ENCODE measurements around the gene OR1E2.
"Not testable (repeated sequence)": the region's sequence is repeated elsewhere in the genome, so short reads cannot be mapped to it uniquely, and the experiment has no call there.

OR1E2 gene

DNA sequence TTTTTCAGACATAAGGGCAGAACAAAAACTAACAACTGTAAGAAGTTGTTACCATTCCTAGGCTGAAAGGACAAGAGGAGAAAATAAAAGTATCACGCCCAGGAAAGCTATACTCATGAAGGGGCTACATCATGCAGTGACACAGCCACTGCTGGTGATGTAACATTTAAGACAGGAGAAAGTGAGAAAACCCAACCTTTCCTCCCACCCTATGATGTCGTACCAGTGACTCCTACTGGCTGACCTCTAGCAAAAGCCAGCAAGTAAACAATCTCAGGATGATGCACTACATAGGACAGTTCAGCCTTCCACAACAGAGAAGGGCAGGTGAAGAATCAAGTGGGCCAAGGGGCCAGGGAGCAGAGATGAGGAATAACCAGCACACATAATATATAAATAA is 14.0 kb upstream of the OR1E2 start (continued):
- TF ChIP-seq, protein P1, sequence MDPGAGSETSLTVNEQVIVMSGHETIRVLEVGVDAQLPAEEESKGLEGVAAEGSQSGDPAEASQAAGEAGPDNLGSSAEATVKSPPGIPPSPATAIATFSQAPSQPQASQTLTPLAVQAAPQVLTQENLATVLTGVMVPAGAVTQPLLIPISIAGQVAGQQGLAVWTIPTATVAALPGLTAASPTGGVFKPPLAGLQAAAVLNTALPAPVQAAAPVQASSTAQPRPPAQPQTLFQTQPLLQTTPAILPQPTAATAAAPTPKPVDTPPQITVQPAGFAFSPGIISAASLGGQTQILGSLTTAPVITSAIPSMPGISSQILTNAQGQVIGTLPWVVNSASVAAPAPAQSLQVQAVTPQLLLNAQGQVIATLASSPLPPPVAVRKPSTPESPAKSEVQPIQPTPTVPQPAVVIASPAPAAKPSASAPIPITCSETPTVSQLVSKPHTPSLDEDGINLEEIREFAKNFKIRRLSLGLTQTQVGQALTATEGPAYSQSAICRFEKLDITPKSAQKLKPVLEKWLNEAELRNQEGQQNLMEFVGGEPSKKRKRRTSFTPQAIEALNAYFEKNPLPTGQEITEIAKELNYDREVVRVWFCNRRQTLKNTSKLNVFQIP (CRISPR knock-in tag; IDR thresholded peaks at IDR 0.05; ENCODE audit: borderline replicate concordance, low read depth), result no peak

GRCh38 chr17:3440451-3440850 is 6.8 kb upstream of the OR1E2 start:
- no peak for TF ChIP-seq RARB (CRISPR knock-in tag; IDR thresholded peaks at IDR 0.05)
- TF ChIP-seq ISL1 (CRISPR knock-in tag; IDR thresholded peaks at IDR 0.05), result no peak
- ATAC-seq, result no peak

GRCh38 chr17:3438368-3438767 is 4.7 kb upstream of the OR1E2 start:
- no peak for ATAC-seq
- no peak for TF ChIP-seq ZFP30 (CRISPR knock-in tag; IDR thresholded peaks at IDR 0.05)
- TF ChIP-seq ESRRG (CRISPR knock-in tag; IDR thresholded peaks at IDR 0.05), result no peak
- TF ChIP-seq ZNF8 (CRISPR knock-in tag; IDR thresholded peaks at IDR 0.05), result no peak
- TF ChIP-seq TOX (CRISPR knock-in tag; IDR thresholded peaks at IDR 0.05; ENCODE audit: borderline replicate concordance), result no peak
- TF ChIP-seq ZNF70 (CRISPR knock-in tag; IDR thresholded peaks at IDR 0.05), result no peak
- no peak for TF ChIP-seq GLIS3 (CRISPR knock-in tag; IDR thresholded peaks at IDR 0.05)
- TF ChIP-seq, protein P2, sequence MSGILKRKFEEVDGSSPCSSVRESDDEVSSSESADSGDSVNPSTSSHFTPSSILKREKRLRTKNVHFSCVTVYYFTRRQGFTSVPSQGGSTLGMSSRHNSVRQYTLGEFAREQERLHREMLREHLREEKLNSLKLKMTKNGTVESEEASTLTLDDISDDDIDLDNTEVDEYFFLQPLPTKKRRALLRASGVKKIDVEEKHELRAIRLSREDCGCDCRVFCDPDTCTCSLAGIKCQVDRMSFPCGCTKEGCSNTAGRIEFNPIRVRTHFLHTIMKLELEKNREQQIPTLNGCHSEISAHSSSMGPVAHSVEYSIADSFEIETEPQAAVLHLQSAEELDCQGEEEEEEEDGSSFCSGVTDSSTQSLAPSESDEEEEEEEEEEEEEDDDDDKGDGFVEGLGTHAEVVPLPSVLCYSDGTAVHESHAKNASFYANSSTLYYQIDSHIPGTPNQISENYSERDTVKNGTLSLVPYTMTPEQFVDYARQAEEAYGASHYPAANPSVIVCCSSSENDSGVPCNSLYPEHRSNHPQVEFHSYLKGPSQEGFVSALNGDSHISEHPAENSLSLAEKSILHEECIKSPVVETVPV (CRISPR knock-in tag; IDR thresholded peaks at IDR 0.05), result no peak
- TF ChIP-seq CSDC2 (CRISPR knock-in tag; IDR thresholded peaks at IDR 0.05), result no peak
- TF ChIP-seq TCF4 (CRISPR knock-in tag; IDR thresholded peaks at IDR 0.05; ENCODE audit: borderline replicate concordance), result no peak
- TF ChIP-seq, protein P3, sequence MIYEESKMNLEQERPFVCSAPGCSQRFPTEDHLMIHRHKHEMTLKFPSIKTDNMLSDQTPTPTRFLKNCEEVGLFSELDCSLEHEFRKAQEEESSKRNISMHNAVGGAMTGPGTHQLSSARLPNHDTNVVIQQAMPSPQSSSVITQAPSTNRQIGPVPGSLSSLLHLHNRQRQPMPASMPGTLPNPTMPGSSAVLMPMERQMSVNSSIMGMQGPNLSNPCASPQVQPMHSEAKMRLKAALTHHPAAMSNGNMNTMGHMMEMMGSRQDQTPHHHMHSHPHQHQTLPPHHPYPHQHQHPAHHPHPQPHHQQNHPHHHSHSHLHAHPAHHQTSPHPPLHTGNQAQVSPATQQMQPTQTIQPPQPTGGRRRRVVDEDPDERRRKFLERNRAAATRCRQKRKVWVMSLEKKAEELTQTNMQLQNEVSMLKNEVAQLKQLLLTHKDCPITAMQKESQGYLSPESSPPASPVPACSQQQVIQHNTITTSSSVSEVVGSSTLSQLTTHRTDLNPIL (CRISPR knock-in tag; IDR thresholded peaks at IDR 0.05; ENCODE audit: low read depth), result no peak

- not testable (repeated sequence) for ATAC-seq
Measured at GRCh38 chr17:3433215-3433614, 426 bp downstream of the OR1E2 start.

- TF ChIP-seq ZNF565 (CRISPR knock-in tag; conservative IDR thresholded peaks at IDR 0.05; ENCODE audit: low read depth) (no peak), BACH2 (CRISPR knock-in tag; IDR thresholded peaks at IDR 0.05; ENCODE audit: borderline replicate concordance) (no peak), ZNF70 (CRISPR knock-in tag; IDR thresholded peaks at IDR 0.05) (no peak), ZC3H10 (CRISPR knock-in tag; IDR thresholded peaks at IDR 0.05) (no peak), GLIS3 (CRISPR knock-in tag; IDR thresholded peaks at IDR 0.05) (no peak), ISL1 (CRISPR knock-in tag; IDR thresholded peaks at IDR 0.05) (no peak), ZNF8 (CRISPR knock-in tag; IDR thresholded peaks at IDR 0.05) (no peak), OSR1 (CRISPR knock-in tag; IDR thresholded peaks at IDR 0.05) (no peak), SNAI2 (CRISPR knock-in tag; IDR thresholded peaks at IDR 0.05) (no peak), PPARA (CRISPR knock-in tag; IDR thresholded peaks at IDR 0.05; ENCODE audit: borderline replicate concordance) (no peak), ZFP30 (CRISPR knock-in tag; IDR thresholded peaks at IDR 0.05) (no peak), TOX (CRISPR knock-in tag; IDR thresholded peaks at IDR 0.05; ENCODE audit: borderline replicate concordance) (no peak)
- TF ChIP-seq, protein P3 (CRISPR knock-in tag; IDR thresholded peaks at IDR 0.05; ENCODE audit: low read depth), result no peak
- TF ChIP-seq, protein P1 (CRISPR knock-in tag; IDR thresholded peaks at IDR 0.05; ENCODE audit: borderline replicate concordance, low read depth), result no peak
- TF ChIP-seq, protein P2 (CRISPR knock-in tag; IDR thresholded peaks at IDR 0.05), result no peak
- ATAC-seq, result no peak
Measured at GRCh38 chr17:3418222-3418621, 15.4 kb downstream of the OR1E2 start.

Measured in SK-N-SH treated with all-trans-retinoic acid at 6 μM for 48 hours (cell line).